Measurements from ENCODE around the gene SNX33.

- TF ChIP-seq POLR2A (IDR thresholded peaks at IDR 0.05), result no peak
- TF ChIP-seq, protein P1, sequence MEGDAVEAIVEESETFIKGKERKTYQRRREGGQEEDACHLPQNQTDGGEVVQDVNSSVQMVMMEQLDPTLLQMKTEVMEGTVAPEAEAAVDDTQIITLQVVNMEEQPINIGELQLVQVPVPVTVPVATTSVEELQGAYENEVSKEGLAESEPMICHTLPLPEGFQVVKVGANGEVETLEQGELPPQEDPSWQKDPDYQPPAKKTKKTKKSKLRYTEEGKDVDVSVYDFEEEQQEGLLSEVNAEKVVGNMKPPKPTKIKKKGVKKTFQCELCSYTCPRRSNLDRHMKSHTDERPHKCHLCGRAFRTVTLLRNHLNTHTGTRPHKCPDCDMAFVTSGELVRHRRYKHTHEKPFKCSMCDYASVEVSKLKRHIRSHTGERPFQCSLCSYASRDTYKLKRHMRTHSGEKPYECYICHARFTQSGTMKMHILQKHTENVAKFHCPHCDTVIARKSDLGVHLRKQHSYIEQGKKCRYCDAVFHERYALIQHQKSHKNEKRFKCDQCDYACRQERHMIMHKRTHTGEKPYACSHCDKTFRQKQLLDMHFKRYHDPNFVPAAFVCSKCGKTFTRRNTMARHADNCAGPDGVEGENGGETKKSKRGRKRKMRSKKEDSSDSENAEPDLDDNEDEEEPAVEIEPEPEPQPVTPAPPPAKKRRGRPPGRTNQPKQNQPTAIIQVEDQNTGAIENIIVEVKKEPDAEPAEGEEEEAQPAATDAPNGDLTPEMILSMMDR (IDR thresholded peaks at IDR 0.05), result no peak
Measured at GRCh38 chr15:75648156-75649000, 666 bp downstream of the SNX33 start.

Data from heart left ventricle (tissue), 13 donors.